Mesothelial cell of epicardium (in vitro differentiated cells): ENCODE measurements around the gene ATP6V0E1. TPM values are rescaled to one million over a fixed set of nuclear protein-coding genes. Genes with fewer than 3 reads are reported as not detected.
"Not testable (repeated sequence)": the region's sequence is repeated elsewhere in the genome, so short reads cannot be mapped to it uniquely, and the experiment has no call there.

Source experiments
- DNase-seq, 2 experiments: peaks; one replicate each; pipeline ENCODE4 v3.0.0; 2021; ENCODE audit warnings: low spot score in 2 of 2; ENCODE audit not compliant: unreplicated experiment in 2 of 2
- H3K27ac Mint-ChIP-seq: 2 replicates; pipeline ENCODE4 v1.8.0; 2021; ENCODE audit warnings: mixed read lengths
- H3K27me3 Mint-ChIP-seq: 2 replicates; pipeline ENCODE4 v1.8.0; 2021; ENCODE audit warnings: low read depth, mixed read lengths
- H3K36me3 Mint-ChIP-seq: 2 replicates; pipeline ENCODE4 v1.8.0; 2021; ENCODE audit warnings: mixed read lengths
- H3K4me1 Mint-ChIP-seq: 2 replicates; pipeline ENCODE4 v1.8.0; 2021; ENCODE audit warnings: mixed read lengths
- H3K4me3 Mint-ChIP-seq: 2 replicates; pipeline ENCODE4 v1.8.0; 2021; ENCODE audit warnings: mild to moderate bottlenecking, moderate library complexity, mixed read lengths
- H3K9me3 Mint-ChIP-seq: 2 replicates; pipeline ENCODE4 v1.8.0; 2021; ENCODE audit warnings: mixed read lengths
- CTCF ChIP-seq: fragments of 200-600 bp; sonication (generic); IDR thresholded peaks from one replicate; pipeline ENCODE4 v1.5.0; 2021; ENCODE audit warnings: antibody characterized with exemption; ENCODE audit not compliant: unreplicated experiment
- total RNA-seq: library from RNA; stranded (reverse); gene quantifications from 3 replicates; pipeline ENCODE4 v1.2.1, GENCODE V29; 2021

Gene ATP6V0E1
- total RNA-seq, 1 donor from 2014 or later = 116 TPM

- H3K27me3 Mint-ChIP-seq = no peaks in the 10 kb centered on the region
- H3K4me3 Mint-ChIP-seq = no peak overlapping the region
- no peaks in the 10 kb centered on the region for H3K9me3 Mint-ChIP-seq
- H3K27ac Mint-ChIP-seq = no peak overlapping the region
- DNase-seq = no peak
- H3K36me3 Mint-ChIP-seq = peaks cover 6% of the 10 kb centered on the region
- no peak for TF ChIP-seq CTCF
- H3K4me1 Mint-ChIP-seq = peaks cover 6% of the 10 kb centered on the region
These were observed 29.3 kb downstream of the ATP6V0E1 start for GRCh38 chr5:173012882-173013281.

DNA sequence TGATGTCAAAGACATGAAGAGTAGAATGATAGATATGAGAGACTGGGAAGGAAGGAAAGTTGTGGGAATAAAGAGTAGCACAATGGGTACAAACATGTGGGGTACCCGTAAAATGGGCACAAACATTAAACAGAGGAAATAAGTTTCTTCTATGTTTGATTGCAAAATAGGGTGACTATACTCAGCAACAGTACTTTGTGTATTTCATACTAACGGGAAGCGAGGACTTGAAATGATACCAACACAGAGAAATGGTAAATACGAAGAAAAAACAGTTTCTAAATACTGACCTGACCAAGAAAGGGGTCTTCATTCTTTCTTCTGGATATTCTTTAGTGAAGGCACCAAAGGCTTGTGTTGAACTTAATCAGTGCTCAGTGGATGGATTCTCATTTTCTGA lies 31.1 kb downstream of the ATP6V0E1 start:
- TF ChIP-seq CTCF = no peak
- DNase-seq = no peak
- H3K4me1 Mint-ChIP-seq = peaks cover 8% of the 10 kb centered on the region
- peaks cover 9% of the 10 kb centered on the region for H3K36me3 Mint-ChIP-seq
- no peaks in the 10 kb centered on the region for H3K9me3 Mint-ChIP-seq
- H3K27ac Mint-ChIP-seq = no peak overlapping the region
- no peak overlapping the region for H3K4me3 Mint-ChIP-seq
- no peaks in the 10 kb centered on the region for H3K27me3 Mint-ChIP-seq

DNA sequence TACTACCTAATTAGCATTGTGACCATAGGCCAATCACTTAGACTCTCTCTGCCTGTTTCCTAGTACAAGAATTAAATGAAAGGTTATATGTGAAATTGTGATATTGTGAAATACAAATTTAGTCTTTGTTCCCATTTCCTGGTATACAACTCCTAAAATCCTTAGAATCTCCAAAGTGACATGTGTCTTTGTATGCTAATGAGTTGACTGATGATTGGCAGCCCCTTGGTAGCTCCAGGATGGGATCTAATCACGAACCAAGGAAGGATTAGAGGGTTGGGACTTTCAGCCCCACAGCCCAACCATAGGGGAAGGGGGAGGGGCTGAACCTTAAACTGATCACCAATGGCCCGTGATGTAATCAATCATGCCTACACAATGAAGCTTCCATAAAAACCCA lies 31.6 kb downstream of the ATP6V0E1 start:
- Mint-ChIP-seq H3K27me3 (no peaks in the 10 kb centered on the region), H3K9me3 (no peaks in the 10 kb centered on the region), H3K36me3 (peaks cover 14% of the 10 kb centered on the region), H3K4me3 (no peak overlapping the region), H3K4me1 (peaks cover 10% of the 10 kb centered on the region), H3K27ac (no peak overlapping the region)
- TF ChIP-seq CTCF = no peak
- DNase-seq = no peak

GRCh38 chr5:173015598-173016455 lies 32.3 kb downstream of the ATP6V0E1 start:
- no peak for TF ChIP-seq CTCF
- peak overlapping the region; percentile 35 for H3K27ac Mint-ChIP-seq
- H3K27me3 Mint-ChIP-seq = no peaks in the 10 kb centered on the region
- peaks cover 19% of the 10 kb centered on the region for H3K36me3 Mint-ChIP-seq
- H3K9me3 Mint-ChIP-seq = no peaks in the 10 kb centered on the region
- no peak overlapping the region for H3K4me3 Mint-ChIP-seq
- DNase-seq = no peak
- H3K4me1 Mint-ChIP-seq = peaks cover 10% of the 10 kb centered on the region

- no peaks in the 10 kb centered on the region for H3K9me3 Mint-ChIP-seq
- TF ChIP-seq CTCF = no peak
- H3K36me3 Mint-ChIP-seq = peaks cover 26% of the 10 kb centered on the region
- H3K4me3 Mint-ChIP-seq = no peak overlapping the region
- H3K27me3 Mint-ChIP-seq = no peaks in the 10 kb centered on the region
- peak overlapping the region; percentile 35 for H3K27ac Mint-ChIP-seq
- peaks cover 10% of the 10 kb centered on the region for H3K4me1 Mint-ChIP-seq
- DNase-seq = no peak
These were observed 33.1 kb downstream of the ATP6V0E1 start for GRCh38 chr5:173016598-173017046.

GRCh38 chr5:173017087-173017486 lies 33.5 kb downstream of the ATP6V0E1 start:
- H3K4me3 Mint-ChIP-seq, H3K4me1 Mint-ChIP-seq, H3K27me3 Mint-ChIP-seq, DNase-seq, H3K9me3 Mint-ChIP-seq: not testable (repeated sequence)
- peak overlapping the region; percentile 35 for H3K27ac Mint-ChIP-seq
- H3K36me3 Mint-ChIP-seq = peaks cover 29% of the 10 kb centered on the region
